ENCODE measurements around the gene RNF40. TPM values are rescaled to one million over a fixed set of nuclear protein-coding genes. Genes with fewer than 3 reads are reported as not detected.

The RNF40 gene
- total RNA-seq, 1 experiment from 2014 or later, result 90.3 TPM

GRCh38 chr16:30760001-30760559, 2.0 kb upstream of the RNF40 start:
- Histone ChIP-seq H3K4me1 (ENCODE audit: control insufficient read depth in 1 of 2, insufficient read depth in 2 of 2, low read length in 2 of 2) (peaks cover 14 to 24% of the 10 kb centered on the region in 2 experiments; a peak in 3 of 4 replicates), H3K4me2 (ENCODE audit: low read length) (0 out of 2 replicates have a peak overlapping the region, but pooled peaks have one; percentile 91), H2AFZ (ENCODE audit: low read depth, low read length, poor library complexity, severe bottlenecking) (no peak overlapping the region), H3K27me3 (ENCODE audit: insufficient read depth, low read length) (no peaks in the 10 kb centered on the region), H4K20me1 (ENCODE audit: insufficient read depth) (no peaks in the 10 kb centered on the region), H3K9me2 (ENCODE audit: insufficient read depth) (no peaks in the 10 kb centered on the region), H3K79me2 (ENCODE audit: insufficient read depth, low read length) (peaks cover 30% of the 10 kb centered on the region), H3K9me3 (ENCODE audit: control insufficient read depth in 1 of 2, insufficient read depth in 1 of 2, low read depth in 1 of 2, low read length in 2 of 2) (no peaks in the 10 kb centered on the region), H3K9ac (ENCODE audit: low read length) (no peak overlapping the region), H3K36me3 (ENCODE audit: control insufficient read depth in 1 of 2, insufficient read depth in 2 of 2, low read length in 2 of 2) (peaks cover 15 to 18% of the 10 kb centered on the region in 2 experiments; a peak in 3 of 4 replicates), H3K27ac (ENCODE audit: low read depth, low read length) (no peak overlapping the region), H3K4me3 (replicated peaks in 1 of 2; ENCODE audit: low read depth in 1 of 2, low read length in 2 of 2) (no peak overlapping the region)
- CTCF ChIA-PET, result no interaction called here
- no peak for DNase-seq (ENCODE audit: low read depth, low spot score)
- no peak for ATAC-seq
- intact Hi-C loops (cut with micrococcal nuclease), result no loop called here
- RAD21 ChIA-PET (ENCODE audit: low non-redundant PET in 1 of 2, low total read pairs in 2 of 2, uncharacterized antibody in 2 of 2, unreplicated experiment in 2 of 2), result no interaction called here
- TF ChIP-seq SIN3A (IDR thresholded peaks at IDR 0.05; ENCODE audit: low read depth) (no peak), JUND (IDR thresholded peaks at IDR 0.05) (no peak), EZH2phosphoT487 (IDR thresholded peaks at IDR 0.05; ENCODE audit: borderline replicate concordance) (no peak), FOSL1 (IDR thresholded peaks at IDR 0.05; ENCODE audit: low read depth) (no peak), EZH2 (IDR thresholded peaks at IDR 0.05) (no peak), SP1 (IDR thresholded peaks at IDR 0.05; ENCODE audit: low read depth) (no peak), ZFX (IDR thresholded peaks at IDR 0.05) (no peak), REST (IDR thresholded peaks at IDR 0.05; ENCODE audit: low read depth) (no peak), TCF7L2 (IDR thresholded peaks at IDR 0.05; ENCODE audit: borderline replicate concordance, extremely low read depth, insufficient read depth, insufficient read length) (no peak), SRF (IDR thresholded peaks at IDR 0.05; ENCODE audit: low read depth) (no peak), CEBPB (IDR thresholded peaks at IDR 0.05; ENCODE audit: low read depth) (no peak), EGR1 (IDR thresholded peaks at IDR 0.05; ENCODE audit: low read depth) (no peak), CTCF (IDR thresholded peaks at IDR 0.05 in 2 of 3, conservative IDR thresholded peaks at IDR 0.05 in 1 of 3; ENCODE audit: borderline replicate concordance in 1 of 3, insufficient read depth in 1 of 3, low read depth in 2 of 3, low read length in 2 of 3) (no peak), ELF1 (IDR thresholded peaks at IDR 0.05; ENCODE audit: borderline replicate concordance, low read depth) (no peak), YY1 (IDR thresholded peaks at IDR 0.05; ENCODE audit: extremely low read depth, insufficient replicate concordance, low read depth, low read length) (no peak), ZNF274 (IDR thresholded peaks at IDR 0.05; ENCODE audit: low read depth, low read length) (no peak), RAD21 (IDR thresholded peaks at IDR 0.05; ENCODE audit: low read depth) (no peak), MAX (IDR thresholded peaks at IDR 0.05) (no peak), POLR2AphosphoS5 (IDR thresholded peaks at IDR 0.05; ENCODE audit: low read depth, low read length) (no peak), ZBTB33 (IDR thresholded peaks at IDR 0.05; ENCODE audit: extremely low read depth, insufficient replicate concordance, low read length) (no peak)
- POLR2A ChIA-PET, result interaction anchor here (1.2 kb wide), 1 partner anchor 12 kb away, joined by 7 read pairs; the partner anchor contains the start of gene PHKG2
- no TSS peak for BruUV-seq (replicated peaks)
